Tibial nerve (tissue), 4 donors: ENCODE results near the gene SCML2. TPM values are rescaled to one million over a fixed set of nuclear protein-coding genes. Genes with fewer than 3 reads are reported as not detected.
"Not testable (repeated sequence)": the region's sequence is repeated elsewhere in the genome, so short reads cannot be mapped to it uniquely, and the experiment has no call there.

Experiments used
- DNase-seq, 2 donors: peaks; one replicate each; pipeline ENCODE4 v3.0.0-alpha.2; 2019; ENCODE audit warnings: low spot score in 2 of 2
- H3K27ac ChIP-seq, 4 donors: fragments of 200-600 bp; sonication (generic) in 3 of 4; one replicate each; pipeline ENCODE4 v1.5.1; 2017 to 2019; ENCODE audit warnings: mild to moderate bottlenecking in 1 of 4
- H3K27me3 ChIP-seq, 2 donors: fragments of 200-600 bp; sonication (generic) in 1 of 2; one replicate each; pipeline versions ENCODE4 v1.5.1 to v1.6.0; 2017 to 2019
- H3K36me3 ChIP-seq, 3 donors: fragments of 200-600 bp; sonication (generic); one replicate each; pipeline ENCODE4 v1.5.1; 2018 to 2019
- H3K4me1 ChIP-seq, 4 donors: fragments of 200-600 bp; sonication (generic) in 3 of 4; one replicate each; pipeline ENCODE4 v1.5.1; 2017 to 2019
- H3K4me3 ChIP-seq, 4 donors: fragments of 200-600 bp; sonication (generic) in 3 of 4; one replicate each; pipeline ENCODE4 v1.5.1; 2017 to 2019; ENCODE audit warnings: mild to moderate bottlenecking in 1 of 4, moderate library complexity in 1 of 4
- H3K9me3 ChIP-seq, 4 donors: fragments of 200-600 bp; sonication (generic) in 3 of 4; one replicate each; pipeline ENCODE4 v1.5.1; 2017 to 2019
- CTCF ChIP-seq, 5 experiments: fragments of 200-600 bp in 3 of 5; fragments of 450-650 bp in 2 of 5; sonication (generic) in 3 of 5; IDR thresholded peaks; one replicate each; pipeline ENCODE4 v1.5.1; 2016 to 2019; ENCODE audit warnings: antibody characterized with exemption in 5 of 5, mild to moderate bottlenecking in 3 of 5, moderate library complexity in 2 of 5
- EP300 ChIP-seq, 2 donors: sonication (generic); formaldehyde crosslinking; IDR thresholded peaks; one replicate each; pipeline ENCODE4 v1.6.1; 2017; ENCODE audit warnings: antibody characterized with exemption in 2 of 2, mild to moderate bottlenecking in 1 of 2
- POLR2A ChIP-seq, 2 donors: fragments of 450-650 bp; IDR thresholded peaks; one replicate each; pipeline ENCODE4 v1.6.1; 2017; ENCODE audit warnings: antibody characterized with exemption in 2 of 2, mild to moderate bottlenecking in 2 of 2, moderate library complexity in 2 of 2
- WGBS, 2 donors: methylation state at CpG; one replicate each; pipeline ENCODE4 v1.1.5; 2018; 5-methylcytosine and 5-hydroxymethylcytosine counted together
- total RNA-seq, 4 donors: library from RNA; depleted of rRNA; stranded (reverse); fragments of >200 nt; gene quantifications; one replicate each; pipeline ENCODE4 v1.1.0, GENCODE V29; 2016

Gene SCML2
- total RNA-seq, 4 donors from 2014 or later: 0.59 to 1.5 (median 0.64) TPM

- no peaks in the 10 kb centered on the region for H3K36me3 ChIP-seq
- TF ChIP-seq POLR2A (IDR thresholded peaks at IDR 0.05) (no peak), EP300 (IDR thresholded peaks at IDR 0.05) (no peak), CTCF (IDR thresholded peaks at IDR 0.05) (no peak)
- no peak for DNase-seq
- WGBS, 2 donors: 46 to 54% methylated on average over 3 of the region's 3 CpGs
- H3K9me3 ChIP-seq: no peaks in the 10 kb centered on the region
- no peak overlapping the region for H3K4me3 ChIP-seq
- no peaks in the 10 kb centered on the region for H3K27me3 ChIP-seq
- no peak overlapping the region for H3K27ac ChIP-seq
- no peaks in the 10 kb centered on the region for H3K4me1 ChIP-seq
Measured at GRCh38 chrX:18252644-18253359, 101.7 kb downstream of the SCML2 start.

- H3K4me1 ChIP-seq, H3K27ac ChIP-seq, H3K4me3 ChIP-seq, H3K9me3 ChIP-seq, DNase-seq, H3K27me3 ChIP-seq, H3K36me3 ChIP-seq: not testable (repeated sequence)
- WGBS, 2 donors: 44 to 76% methylated on average over 16 to 21 of the region's 21 CpGs
Measured at GRCh38 chrX:18229646-18230045, 124.8 kb downstream of the SCML2 start.

- Histone ChIP-seq H3K27me3 (no peaks in the 10 kb centered on the region), H3K4me1 (no peaks in the 10 kb centered on the region), H3K36me3 (no peaks in the 10 kb centered on the region), H3K27ac (no peak overlapping the region), H3K9me3 (no peaks in the 10 kb centered on the region), H3K4me3 (no peak overlapping the region)
- WGBS, 2 donors: 78 to 84% methylated on average over 13 to 14 of the region's 14 CpGs
- no peak for DNase-seq
- TF ChIP-seq CTCF (IDR thresholded peaks at IDR 0.05) (no peak), EP300 (IDR thresholded peaks at IDR 0.05) (no peak), POLR2A (IDR thresholded peaks at IDR 0.05) (no peak)
Measured at GRCh38 chrX:18228069-18228468, 126.4 kb downstream of the SCML2 start.

GRCh38 chrX:18227458-18227857 is 127.0 kb downstream of the SCML2 start:
- Histone ChIP-seq H3K36me3 (no peaks in the 10 kb centered on the region), H3K4me3 (no peak overlapping the region), H3K9me3 (no peaks in the 10 kb centered on the region), H3K4me1 (no peaks in the 10 kb centered on the region), H3K27me3 (no peaks in the 10 kb centered on the region), H3K27ac (no peak overlapping the region)
- TF ChIP-seq CTCF (IDR thresholded peaks at IDR 0.05) (no peak), POLR2A (IDR thresholded peaks at IDR 0.05) (no peak), EP300 (IDR thresholded peaks at IDR 0.05) (no peak)
- DNase-seq: no peak
- WGBS, 2 donors: 91 to 93% methylated on average over 5 to 7 of the region's 7 CpGs

GRCh38 chrX:18220786-18221185 is 133.7 kb downstream of the SCML2 start, which contains the start of gene BEND2:
Gene BEND2 (minus strand): TSS chrX:18220886. CDS start chrX:18220750, 136 bp downstream.
- H3K4me1 ChIP-seq: no peaks in the 10 kb centered on the region
- H3K27me3 ChIP-seq: no peaks in the 10 kb centered on the region
- H3K9me3 ChIP-seq: no peaks in the 10 kb centered on the region
- H3K27ac ChIP-seq: no peak within 1 kb of the TSS
- WGBS, 2 donors: 92 to 96% methylated on average over 15 to 19 of the region's 19 CpGs
- H3K4me3 ChIP-seq: no peak within 1 kb of the TSS
- TF ChIP-seq EP300 (IDR thresholded peaks at IDR 0.05) (no peak), CTCF (IDR thresholded peaks at IDR 0.05) (no peak), POLR2A (IDR thresholded peaks at IDR 0.05) (no peak)
- H3K36me3 ChIP-seq: no peaks in the 10 kb centered on the region
- DNase-seq: no peak
